ENCODE data around the gene NAV2. TPM values are rescaled to one million over a fixed set of nuclear protein-coding genes. Genes with fewer than 3 reads are reported as not detected.

The NAV2 gene
- total and polyA plus RNA-seq, 12 donors = 6.9 to 34.7 (median 20.2) TPM

- 90 to 97% methylated on average over 4 of the region's 4 CpGs for WGBS, 2 donors
- H3K4me1 ChIP-seq = peaks cover 0 to 38% (median 9%) of the 10 kb centered on the region in 9 donors
- no peak overlapping the region for H3K4me3 ChIP-seq
- TF ChIP-seq CTCF (IDR thresholded peaks at IDR 0.05) = no peak
- no peak for ATAC-seq
- no peaks in the 10 kb centered on the region for H3K36me3 ChIP-seq
- peaks cover 0 to 39% (median 0%) of the 10 kb centered on the region in 7 donors for H3K27me3 ChIP-seq
- intact Hi-C loops (cut with DNase I) = no loop called here
- no peak for DNase-seq
- no peak overlapping the region for H3K27ac ChIP-seq
- no peaks in the 10 kb centered on the region for H3K9me3 ChIP-seq
Observed at GRCh38 chr11:19775622-19776021, 63.0 kb downstream of the NAV2 start.

DNA sequence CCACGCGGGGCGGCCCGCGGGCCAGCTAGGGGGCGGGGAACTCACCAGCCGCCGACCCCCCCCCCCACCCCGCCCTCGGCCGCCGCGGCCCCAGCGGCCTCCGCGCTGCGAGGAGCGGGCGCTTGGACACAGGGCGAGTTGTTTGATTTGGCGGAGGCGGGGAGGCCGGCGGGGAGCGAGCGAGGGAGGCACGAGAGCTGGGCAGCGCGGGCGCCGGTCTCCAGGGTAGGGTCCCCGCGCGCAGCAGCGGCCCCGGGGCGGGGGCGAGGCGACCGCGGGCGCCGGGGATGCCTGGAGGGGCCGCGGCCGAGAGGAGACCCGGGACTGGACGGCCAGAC lies 64.4 kb downstream of the NAV2 start:
- peaks cover 0 to 38% (median 9%) of the 10 kb centered on the region in 9 donors for H3K4me1 ChIP-seq
- peak in 5 of 8 donors; percentile 8 to 57 (median 22) for ATAC-seq

DNA sequence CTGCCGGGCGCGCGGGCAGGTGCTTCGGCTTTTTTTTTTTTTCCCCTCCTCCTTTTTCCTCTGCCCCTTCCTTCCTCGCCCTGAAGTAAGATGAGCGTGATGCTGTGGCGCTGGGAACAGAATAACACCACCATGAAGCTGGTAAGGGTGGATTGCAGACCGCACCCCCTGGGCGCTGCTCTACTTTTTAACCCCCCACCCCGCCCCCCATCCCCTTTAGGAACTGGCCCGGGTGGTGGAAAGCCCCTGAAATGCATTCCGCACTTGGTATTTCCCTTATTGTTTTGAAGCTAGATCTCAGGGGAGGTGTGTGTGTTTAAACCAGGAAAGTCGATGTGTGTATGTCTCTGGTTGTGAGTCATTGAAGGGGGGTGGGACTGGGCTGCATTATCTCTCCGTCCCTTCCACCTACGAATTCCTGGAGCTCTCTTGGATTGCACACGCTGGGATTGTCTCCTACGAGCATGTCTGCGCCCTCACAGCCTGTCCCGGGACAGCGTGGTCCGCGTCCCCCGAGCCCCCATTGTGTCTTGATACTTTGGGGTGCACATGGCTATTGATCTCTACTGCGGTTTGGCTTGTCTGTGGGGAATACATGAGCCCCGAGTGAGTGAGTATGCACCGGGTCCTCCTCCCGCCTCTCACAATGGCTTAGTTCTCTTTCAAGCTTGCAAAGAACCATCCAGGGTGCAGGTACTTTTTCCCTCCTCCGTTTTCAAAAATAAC lies 64.9 kb downstream of the NAV2 start:
- intact Hi-C loops (cut with DNase I) = no loop called here
- no peak for DNase-seq
- H3K4me1 ChIP-seq = peaks cover 0 to 38% (median 9%) of the 10 kb centered on the region in 9 donors
- TF ChIP-seq CTCF (IDR thresholded peaks at IDR 0.05) = no peak
- peak in 7 of 8 donors; percentile 25 to 73 (median 40) for ATAC-seq
- WGBS, 2 donors = 12 to 14% methylated on average over 27 to 29 of the region's 29 CpGs
- H3K27me3 ChIP-seq = peaks cover 0 to 39% (median 0%) of the 10 kb centered on the region in 7 donors
- peak overlapping the region; percentile 20 to 58 (median 47) for H3K4me3 ChIP-seq
- H3K27ac ChIP-seq = peak overlapping the region in 2 of 10 donors; percentile 15 to 53
- H3K9me3 ChIP-seq = no peaks in the 10 kb centered on the region
- no peaks in the 10 kb centered on the region for H3K36me3 ChIP-seq

More for the DNA sequence above, 64.4 kb downstream of the NAV2 start:
- H3K4me3 ChIP-seq = peak overlapping the region; percentile 20 to 58 (median 47)
- peaks cover 0 to 39% (median 0%) of the 10 kb centered on the region in 7 donors for H3K27me3 ChIP-seq
- WGBS, 2 donors = 1% methylated on average over 42 to 48 of the region's 48 CpGs
- intact Hi-C loops (cut with DNase I) = no loop called here
- no peak for TF ChIP-seq CTCF (IDR thresholded peaks at IDR 0.05)
- no peaks in the 10 kb centered on the region for H3K36me3 ChIP-seq
- H3K27ac ChIP-seq = peak overlapping the region in 2 of 10 donors; percentile 15 to 53
- DNase-seq = no peak
- H3K9me3 ChIP-seq = no peaks in the 10 kb centered on the region

GRCh38 chr11:19779740-19780139 lies 67.1 kb downstream of the NAV2 start:
- Histone ChIP-seq H3K4me1 (peaks cover 0 to 33% (median 8%) of the 10 kb centered on the region in 9 donors), H3K27ac (no peak overlapping the region), H3K9me3 (no peaks in the 10 kb centered on the region), H3K27me3 (peaks cover 0 to 39% (median 0%) of the 10 kb centered on the region in 7 donors), H3K4me3 (no peak overlapping the region), H3K36me3 (no peaks in the 10 kb centered on the region)
- TF ChIP-seq CTCF (IDR thresholded peaks at IDR 0.05) = no peak
- DNase-seq = no peak
- no peak for ATAC-seq
- WGBS, 2 donors = 79 to 86% methylated on average over 2 of the region's 2 CpGs
- intact Hi-C loops (cut with DNase I) = no loop called here

Data from heart right ventricle (tissue), 16 donors.